TTC549 (cell line): ENCODE measurements around the gene PPP1R16B.

Experiments
- FAIRE-seq: peaks from 2 replicates; lab custom pipeline; 2012; peaks lifted over from hg19 to GRCh38; lab: Jason Lieb, UNC

The PPP1R16B gene

DNA sequence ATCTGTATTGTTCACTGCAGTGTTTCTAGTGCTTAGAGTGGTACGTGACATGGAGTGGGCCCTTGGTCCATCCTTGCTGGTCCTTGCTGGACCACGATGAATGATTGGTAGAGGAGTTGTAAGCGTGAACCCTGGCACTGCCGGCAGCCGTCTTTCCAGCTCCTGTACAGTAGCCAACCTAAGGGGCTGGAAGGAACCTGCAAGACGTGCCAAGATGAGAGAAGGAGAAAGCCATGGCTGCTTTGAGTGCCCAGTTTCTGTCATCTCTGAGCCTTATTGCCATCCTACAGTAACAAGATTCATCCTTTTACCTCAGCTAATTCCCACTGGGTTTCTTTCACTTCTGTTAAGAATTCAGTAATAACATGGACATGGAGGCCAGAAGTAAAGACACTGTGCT, 162.6 kb downstream of the PPP1R16B start:
- FAIRE-seq: no peak

DNA sequence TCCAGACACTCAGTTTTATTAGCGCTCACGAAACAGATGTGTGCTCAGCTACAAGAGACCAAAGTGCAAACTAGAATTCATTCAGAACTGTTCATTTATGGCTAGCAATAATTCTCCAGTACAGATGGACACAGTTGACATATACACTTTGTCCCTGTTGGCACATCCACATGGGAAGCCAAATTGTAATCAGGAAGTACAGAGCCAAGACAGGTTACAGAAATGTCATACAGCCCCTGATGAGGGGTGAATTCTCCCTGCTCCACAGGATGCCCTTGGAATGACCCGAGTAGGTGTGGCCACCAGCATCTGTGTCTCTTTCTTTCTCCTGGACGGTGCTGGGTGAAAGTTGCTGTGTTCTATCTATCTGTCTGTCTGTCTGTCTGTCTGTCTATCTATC, 164.2 kb downstream of the PPP1R16B start:
- no peak for FAIRE-seq

DNA sequence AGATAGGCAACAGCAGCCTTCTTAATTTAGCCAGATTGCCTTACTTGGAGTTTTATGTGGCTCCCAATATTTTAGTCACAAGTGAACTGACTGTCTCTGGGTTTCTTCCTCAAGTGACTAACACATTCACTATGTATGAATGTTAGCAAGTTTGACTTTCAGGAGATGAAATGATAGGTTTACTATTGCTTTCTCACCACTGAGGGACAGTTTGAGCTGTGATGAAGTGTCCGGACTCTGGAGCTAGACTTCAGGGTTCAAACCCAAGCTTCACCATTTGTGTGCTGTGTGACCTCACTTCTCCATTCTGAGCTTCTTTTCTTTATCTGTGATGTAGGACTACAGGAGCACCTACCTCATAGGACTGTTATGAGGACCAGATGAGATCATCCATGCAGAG, 164.8 kb downstream of the PPP1R16B start:
- FAIRE-seq: no peak
